GM13977 (cell line): ENCODE results near the gene FRMD4A.

Experiments
- DNase-seq: peaks from one replicate; pipeline ENCODE4 v3.0.0; 2012; ENCODE audit warnings: low spot score
- in situ Hi-C: fragments of 300-500 bp; cut with MboI; formaldehyde crosslinking; loops from one replicate; pipeline ENCODE4 v1.12.0; 2022; ENCODE audit warnings: low sequenced_read_pairs, low pct_unique_long_range_greater_than_20kb, mixed read lengths, inconsistent platforms; ENCODE audit not compliant: unreplicated experiment
- TF ChIP-seq, protein P1 (sequence below): IDR thresholded peaks from 2 replicates; pipeline ENCODE4 v1.5.1; 2012; ENCODE audit warnings: mild to moderate bottlenecking, control low read depth; ENCODE audit not compliant: insufficient read depth; ENCODE audit errors: extremely low read depth, missing control alignments

Gene FRMD4A

GRCh38 chr10:13893926-13894325, 436.8 kb downstream of the FRMD4A start:
- DNase-seq: no peak
- in situ Hi-C loops: no loop called here
- TF ChIP-seq, protein P1, sequence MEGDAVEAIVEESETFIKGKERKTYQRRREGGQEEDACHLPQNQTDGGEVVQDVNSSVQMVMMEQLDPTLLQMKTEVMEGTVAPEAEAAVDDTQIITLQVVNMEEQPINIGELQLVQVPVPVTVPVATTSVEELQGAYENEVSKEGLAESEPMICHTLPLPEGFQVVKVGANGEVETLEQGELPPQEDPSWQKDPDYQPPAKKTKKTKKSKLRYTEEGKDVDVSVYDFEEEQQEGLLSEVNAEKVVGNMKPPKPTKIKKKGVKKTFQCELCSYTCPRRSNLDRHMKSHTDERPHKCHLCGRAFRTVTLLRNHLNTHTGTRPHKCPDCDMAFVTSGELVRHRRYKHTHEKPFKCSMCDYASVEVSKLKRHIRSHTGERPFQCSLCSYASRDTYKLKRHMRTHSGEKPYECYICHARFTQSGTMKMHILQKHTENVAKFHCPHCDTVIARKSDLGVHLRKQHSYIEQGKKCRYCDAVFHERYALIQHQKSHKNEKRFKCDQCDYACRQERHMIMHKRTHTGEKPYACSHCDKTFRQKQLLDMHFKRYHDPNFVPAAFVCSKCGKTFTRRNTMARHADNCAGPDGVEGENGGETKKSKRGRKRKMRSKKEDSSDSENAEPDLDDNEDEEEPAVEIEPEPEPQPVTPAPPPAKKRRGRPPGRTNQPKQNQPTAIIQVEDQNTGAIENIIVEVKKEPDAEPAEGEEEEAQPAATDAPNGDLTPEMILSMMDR: no peak

DNA sequence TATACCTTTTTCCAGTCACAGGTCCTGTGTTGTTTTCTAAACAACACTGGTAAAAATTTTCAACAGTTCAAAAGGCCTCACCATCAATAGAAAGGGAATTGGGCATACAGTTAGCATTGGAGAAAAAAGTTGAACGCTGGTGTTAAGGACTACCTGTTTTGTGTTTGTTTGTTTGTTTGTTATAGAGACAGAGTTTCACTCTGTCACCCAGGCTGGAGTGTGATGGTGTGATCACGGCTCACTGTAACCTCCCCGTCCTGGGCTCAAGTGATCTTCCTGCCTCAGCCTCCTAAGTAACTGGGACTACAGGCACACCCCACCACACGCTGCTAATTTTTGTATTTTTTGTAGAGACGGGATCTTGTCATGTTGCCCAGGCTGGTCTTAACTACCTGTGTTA, 437.9 kb downstream of the FRMD4A start:
- TF ChIP-seq, protein P1: no peak
- no peak for DNase-seq
- in situ Hi-C loops: no loop called here

DNA sequence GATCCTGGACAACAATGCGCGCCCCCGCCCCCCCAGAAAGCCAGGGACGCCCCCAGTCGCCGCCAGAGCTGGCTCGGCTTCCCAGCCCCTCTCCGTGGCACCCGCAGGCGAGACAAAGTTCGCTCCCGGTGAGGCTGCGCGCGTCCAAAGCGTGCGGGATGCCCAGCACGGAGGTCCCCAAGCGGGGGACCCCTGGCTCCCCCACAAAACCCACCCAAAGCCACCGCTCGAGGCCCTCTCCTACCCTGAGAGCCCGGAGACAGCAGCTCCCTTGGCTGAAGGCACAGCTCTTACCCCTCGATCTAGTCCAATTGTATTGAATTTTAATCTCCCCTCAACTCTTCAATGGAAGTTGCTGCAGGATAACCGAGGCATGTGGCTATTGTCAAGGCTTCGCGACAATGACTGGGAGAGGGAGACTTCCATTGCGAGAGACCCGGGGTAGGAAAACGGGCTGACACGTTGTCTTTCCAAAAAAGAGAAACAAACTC, 438.7 kb downstream of the FRMD4A start:
- in situ Hi-C loops: no loop called here
- DNase-seq: no peak
- TF ChIP-seq, protein P1: no peak

GRCh38 chr10:13891128-13892000, 439.4 kb downstream of the FRMD4A start:
- TF ChIP-seq, protein P1: no peak
- peak; percentile 73 for DNase-seq
- in situ Hi-C loops: no loop called here

GRCh38 chr10:13890233-13891127, 440.2 kb downstream of the FRMD4A start:
- TF ChIP-seq, protein P1: no peak
- in situ Hi-C loops: no loop called here
- peak; percentile 34 for DNase-seq

GRCh38 chr10:13887761-13888160, 443.0 kb downstream of the FRMD4A start:
- TF ChIP-seq, protein P1: no peak
- no peak for DNase-seq
- in situ Hi-C loops: no loop called here
